ENCODE measurements around the gene IL37. TPM values are rescaled to one million over a fixed set of nuclear protein-coding genes. Genes with fewer than 3 reads are reported as not detected.
"Not testable (repeated sequence)": the region's sequence is repeated elsewhere in the genome, so short reads cannot be mapped to it uniquely, and the experiment has no call there.

IL37 gene
- total RNA-seq, 4 donors from 2014 or later, result 132 to 315 (median 147) TPM

- WGBS, 2 donors, result 92 to 93% methylated on average over 3 of the region's 3 CpGs
- intact Hi-C loops (cut with DNase I; ENCODE audit: low total_unique reads), result loop anchor here (2.0 kb wide), 1 partner anchor 75 kb away; no protein-coding TSS in a partner anchor
- no peak overlapping the region for H3K4me3 ChIP-seq (ENCODE audit: low read depth, poor library complexity, severe bottlenecking)
- no peak for DNase-seq (ENCODE audit: low spot score in 2 of 2)
- no peak for TF ChIP-seq POLR2A (IDR thresholded peaks at IDR 0.05)
- no peak for TF ChIP-seq CTCF (IDR thresholded peaks at IDR 0.05)
Measured at GRCh38 chr2:112897624-112897978, 13.4 kb upstream of the IL37 start.

GRCh38 chr2:112901431-112902065 is 9.4 kb upstream of the IL37 start:
- intact Hi-C loops (cut with DNase I; ENCODE audit: low total_unique reads); H3K4me3 ChIP-seq (ENCODE audit: low read depth, poor library complexity, severe bottlenecking); DNase-seq (ENCODE audit: low spot score in 2 of 2): not testable (repeated sequence)
- WGBS, 2 donors, result 72 to 83% methylated on average over 3 of the region's 3 CpGs

GRCh38 chr2:112902816-112903215 is 8.1 kb upstream of the IL37 start:
- no peak for TF ChIP-seq CTCF (IDR thresholded peaks at IDR 0.05)
- DNase-seq (ENCODE audit: low spot score in 2 of 2), result no peak
- H3K4me3 ChIP-seq (ENCODE audit: low read depth, poor library complexity, severe bottlenecking), result no peak overlapping the region
- intact Hi-C loops (cut with DNase I; ENCODE audit: low total_unique reads), result no loop called here
- 68 to 82% methylated on average over 2 of the region's 2 CpGs for WGBS, 2 donors

GRCh38 chr2:112904883-112905282 is 6.1 kb upstream of the IL37 start:
- TF ChIP-seq POLR2A (IDR thresholded peaks at IDR 0.05) (no peak), CTCF (IDR thresholded peaks at IDR 0.05) (no peak)
- no peak overlapping the region for H3K4me3 ChIP-seq (ENCODE audit: low read depth, poor library complexity, severe bottlenecking)
- 85 to 89% methylated on average over 5 of the region's 5 CpGs for WGBS, 2 donors
- peak in 1 of 2 donors; percentile 39 for DNase-seq (ENCODE audit: low spot score in 2 of 2)
- intact Hi-C loops (cut with DNase I; ENCODE audit: low total_unique reads), result no loop called here

- TF ChIP-seq POLR2A (IDR thresholded peaks at IDR 0.05), result no peak
- TF ChIP-seq CTCF (IDR thresholded peaks at IDR 0.05), result no peak
- intact Hi-C loops (cut with DNase I; ENCODE audit: low total_unique reads), result no loop called here
- 35 to 51% methylated on average over 2 of the region's 2 CpGs for WGBS, 2 donors
Measured at GRCh38 chr2:112906276-112906675, 4.7 kb upstream of the IL37 start.

GRCh38 chr2:112907001-112907949 is 3.7 kb upstream of the IL37 start:
- DNase-seq (ENCODE audit: low spot score in 2 of 2), result peak in 1 of 2 donors; percentile 76
- intact Hi-C loops (cut with DNase I; ENCODE audit: low total_unique reads), result no loop called here
- TF ChIP-seq CTCF (IDR thresholded peaks at IDR 0.05) (no peak), POLR2A (IDR thresholded peaks at IDR 0.05) (no peak)
- H3K4me3 ChIP-seq (ENCODE audit: low read depth, poor library complexity, severe bottlenecking), result no peak overlapping the region
- 94 to 96% methylated on average over 12 of the region's 12 CpGs for WGBS, 2 donors

More at GRCh38 chr2:112906276-112906675, 4.7 kb upstream of the IL37 start:
- DNase-seq (ENCODE audit: low spot score in 2 of 2), result peak in 1 of 2 donors; percentile 67
- H3K4me3 ChIP-seq (ENCODE audit: low read depth, poor library complexity, severe bottlenecking), result no peak overlapping the region

- DNase-seq (ENCODE audit: low spot score in 2 of 2), result peak in 1 of 2 donors; percentile 1
- intact Hi-C loops (cut with DNase I; ENCODE audit: low total_unique reads); H3K4me3 ChIP-seq (ENCODE audit: low read depth, poor library complexity, severe bottlenecking): not testable (repeated sequence)
- WGBS, 2 donors, result 63 to 73% methylated on average over 2 of the region's 2 CpGs
Measured at GRCh38 chr2:112908559-112908958, 2.4 kb upstream of the IL37 start.

All from lower leg skin (tissue), 4 donors.